Mesenchymal stem cell (in vitro differentiated cells and primary cell): ENCODE results near the gene DTNB.
A peak's percentile ranks its signal among the peaks of the same experiment; 100 is the strongest.

Experiments used
- DNase-seq: peaks from one replicate; pipeline ENCODE4 v3.0.0-alpha.2; 2013
- H2AFZ ChIP-seq: one replicate; pipeline ENCODE4 v1.6.1; 2013; ENCODE audit warnings: low read depth, mild to moderate bottlenecking, control low read depth, inconsistent platforms, low read length, moderate library complexity
- H2AK5ac ChIP-seq: 2 replicates; pipeline ENCODE4 v1.6.1; 2013; ENCODE audit warnings: low read length, moderate library complexity, mild to moderate bottlenecking, inconsistent platforms; ENCODE audit not compliant: severe bottlenecking
- H2BK120ac ChIP-seq: one replicate; pipeline ENCODE4 v1.6.1; 2013; ENCODE audit warnings: low read depth, mild to moderate bottlenecking, inconsistent platforms, low read length, moderate library complexity
- H2BK12ac ChIP-seq, 2 experiments: one replicate each; pipeline ENCODE4 v1.6.1; 2013; ENCODE audit warnings: inconsistent platforms in 2 of 2, low read length in 2 of 2, mild to moderate bottlenecking in 2 of 2, moderate library complexity in 2 of 2, control low read depth in 1 of 2
- H2BK15ac ChIP-seq: one replicate; pipeline ENCODE4 v1.6.1; 2013; ENCODE audit warnings: mild to moderate bottlenecking, low read depth, inconsistent platforms; ENCODE audit not compliant: poor library complexity, severe bottlenecking
- H2BK5ac ChIP-seq: 2 replicates; pipeline ENCODE4 v1.6.1; 2013; ENCODE audit warnings: low read depth, mild to moderate bottlenecking, low read length, control low read depth, inconsistent platforms; ENCODE audit not compliant: poor library complexity, severe bottlenecking
- H3K14ac ChIP-seq, 2 experiments: one replicate each; pipeline ENCODE4 v1.6.1; 2013; ENCODE audit warnings: inconsistent platforms in 2 of 2, low read length in 2 of 2, control low read depth in 1 of 2, mild to moderate bottlenecking in 1 of 2, moderate library complexity in 1 of 2
- H3K18ac ChIP-seq, 2 experiments: one replicate each; pipeline ENCODE4 v1.6.1; 2013; ENCODE audit warnings: inconsistent platforms in 2 of 2, low read length in 2 of 2, control low read depth in 1 of 2, low read depth in 1 of 2, mild to moderate bottlenecking in 1 of 2
- H3K23ac ChIP-seq, 2 experiments: one replicate each; pipeline ENCODE4 v1.6.1; 2013; ENCODE audit warnings: inconsistent platforms in 2 of 2, low read length in 2 of 2, mild to moderate bottlenecking in 2 of 2, moderate library complexity in 2 of 2, control low read depth in 1 of 2
- H3K27ac ChIP-seq: 2 replicates; pipeline ENCODE4 v1.5.1; 2013; ENCODE audit warnings: mild to moderate bottlenecking, moderate library complexity, low read length, control low read depth, inconsistent platforms; ENCODE audit not compliant: poor library complexity, severe bottlenecking
- H3K27me3 ChIP-seq, 2 experiments: 2 replicates each; pipeline versions ENCODE4 v1.6.1 to v1.7.0; 2013; ENCODE audit warnings: low read length in 2 of 2, mild to moderate bottlenecking in 2 of 2, moderate library complexity in 2 of 2, control low read depth in 1 of 2, inconsistent platforms in 1 of 2; ENCODE audit not compliant: control insufficient read depth in 1 of 2, insufficient read depth in 1 of 2
- H3K36me3 ChIP-seq, 2 experiments: 2 replicates each; pipeline versions ENCODE4 v1.6.1 to v1.7.0; 2013; ENCODE audit warnings: low read length in 2 of 2, control low read depth in 1 of 2, inconsistent platforms in 1 of 2, low read depth in 1 of 2, mild to moderate bottlenecking in 1 of 2; ENCODE audit not compliant: insufficient read depth in 2 of 2, control insufficient read depth in 1 of 2
- H3K4ac ChIP-seq, 2 experiments: one replicate each; pipeline ENCODE4 v1.6.1; 2013; ENCODE audit warnings: inconsistent platforms in 2 of 2, low read length in 2 of 2, mild to moderate bottlenecking in 2 of 2, moderate library complexity in 2 of 2, control low read depth in 1 of 2, low read depth in 1 of 2
- H3K4me1 ChIP-seq: 2 replicates; pipeline ENCODE4 v1.6.1; 2013; ENCODE audit warnings: low read depth, low read length, control low read depth; ENCODE audit not compliant: control insufficient read depth, insufficient read depth
- H3K4me2 ChIP-seq: 2 replicates; pipeline ENCODE4 v1.6.1; 2013; ENCODE audit warnings: low read length, mild to moderate bottlenecking, inconsistent platforms; ENCODE audit not compliant: poor library complexity, severe bottlenecking
- H3K4me3 ChIP-seq, 2 experiments: 2 replicates each; pipeline versions ENCODE4 v1.5.1 to v1.7.0; 2013; ENCODE audit warnings: low read length in 2 of 2, mild to moderate bottlenecking in 2 of 2, control low read depth in 1 of 2, low read depth in 1 of 2; ENCODE audit not compliant: insufficient read depth in 1 of 2
- H3K79me1 ChIP-seq: replicated peaks from 2 replicates; pipeline ENCODE4 v1.6.1; 2013; ENCODE audit warnings: mild to moderate bottlenecking, control low read depth, low read length, inconsistent platforms; ENCODE audit not compliant: poor library complexity, severe bottlenecking
- H3K9ac ChIP-seq: 2 replicates; pipeline ENCODE4 v1.7.0; 2013; ENCODE audit warnings: mild to moderate bottlenecking, low read length, moderate library complexity
- H3K9me3 ChIP-seq: 2 replicates; pipeline ENCODE4 v1.7.0; 2013; ENCODE audit warnings: mild to moderate bottlenecking, low read length; ENCODE audit not compliant: control insufficient read depth
- H4K8ac ChIP-seq: one replicate; pipeline ENCODE4 v1.6.1; 2013; ENCODE audit warnings: inconsistent platforms, mild to moderate bottlenecking, low read length, moderate library complexity
- H4K91ac ChIP-seq: one replicate; pipeline ENCODE4 v1.6.1; 2013; ENCODE audit warnings: mild to moderate bottlenecking, low read length, inconsistent platforms
- WGBS: methylation state at CpG from one replicate; pipeline ENCODE4 v1.1.7; 2013; ENCODE audit warnings: mixed read lengths; 5-methylcytosine and 5-hydroxymethylcytosine counted together

Gene DTNB

GRCh38 chr2:25341753-25342371, 331.5 kb downstream of the DTNB start, which contains the start of gene DNMT3A:
Gene DNMT3A (minus strand): TSS chr2:25341925. CDS start chr2:25313984, 27,941 bp downstream.
- H2BK15ac ChIP-seq: no peak within 1 kb of the TSS
- H3K4me1 ChIP-seq: peaks cover 24% of the 10 kb centered on the region
- no peaks in the 10 kb centered on the region for H3K27me3 ChIP-seq
- H3K79me1 ChIP-seq: peaks cover 16% of the 10 kb centered on the region
- H2AFZ ChIP-seq: peak within 1 kb of the TSS; percentile 70
- peak within 1 kb of the TSS; percentile 68 for H2BK120ac ChIP-seq
- H3K4me3 ChIP-seq: peak within 1 kb of the TSS; percentile 71 to 73
- peak within 1 kb of the TSS in 1 of 2 experiments; percentile 76 for H3K18ac ChIP-seq
- H4K8ac ChIP-seq: no peak within 1 kb of the TSS
- peaks cover 0 to 15% of the 10 kb centered on the region in 2 experiments for H3K36me3 ChIP-seq
- H3K27ac ChIP-seq: no peak within 1 kb of the TSS
- H2AK5ac ChIP-seq: no peak within 1 kb of the TSS
- 0% methylated on average over 4 of the region's 100 CpGs for WGBS
- peak within 1 kb of the TSS in 1 of 2 experiments; percentile 68 for H3K14ac ChIP-seq
- peak within 1 kb of the TSS in 1 of 2 experiments; percentile 91 for H2BK12ac ChIP-seq
- H4K91ac ChIP-seq: no peak within 1 kb of the TSS
- H3K4me2 ChIP-seq: peak within 1 kb of the TSS; percentile 96
- H3K9ac ChIP-seq: peak within 1 kb of the TSS; percentile 51
- H3K23ac ChIP-seq: peak within 1 kb of the TSS in 1 of 2 experiments; percentile 31
- no peaks in the 10 kb centered on the region for H3K9me3 ChIP-seq
- peak within 1 kb of the TSS in 1 of 2 experiments; percentile 18 for H3K4ac ChIP-seq
- peak; percentile 63 for DNase-seq
- H2BK5ac ChIP-seq: no peak within 1 kb of the TSS

- no peak overlapping the region for H4K91ac ChIP-seq
- no peak overlapping the region for H2AFZ ChIP-seq
- peak overlapping the region in 1 of 2 experiments; percentile 38 for H3K18ac ChIP-seq
- peak overlapping the region; percentile 85 for H3K4me2 ChIP-seq
- no peak overlapping the region for H3K14ac ChIP-seq
- H3K9ac ChIP-seq: no peak overlapping the region
- peak overlapping the region in 1 of 2 experiments; percentile 31 for H3K23ac ChIP-seq
- 3% methylated on average over 20 of the region's 104 CpGs for WGBS
- no peak for DNase-seq
- H3K36me3 ChIP-seq: peaks cover 0 to 15% of the 10 kb centered on the region in 2 experiments
- no peak overlapping the region for H2BK12ac ChIP-seq
- H2BK15ac ChIP-seq: no peak overlapping the region
- no peak overlapping the region for H2BK5ac ChIP-seq
- peaks cover 26% of the 10 kb centered on the region for H3K4me1 ChIP-seq
- no peak overlapping the region for H2AK5ac ChIP-seq
- H3K4me3 ChIP-seq: peak overlapping the region in 1 of 2 experiments; percentile 71
- peaks cover 22% of the 10 kb centered on the region for H3K79me1 ChIP-seq
- no peaks in the 10 kb centered on the region for H3K9me3 ChIP-seq
- peak overlapping the region; percentile 55 for H2BK120ac ChIP-seq
- H3K27me3 ChIP-seq: no peaks in the 10 kb centered on the region
- H3K27ac ChIP-seq: no peak overlapping the region
- H3K4ac ChIP-seq: no peak overlapping the region
- H4K8ac ChIP-seq: no peak overlapping the region
Measured at GRCh38 chr2:25341011-25341727, 332.2 kb downstream of the DTNB start.

GRCh38 chr2:25340181-25340921, 333.0 kb downstream of the DTNB start:
- H3K9me3 ChIP-seq: no peaks in the 10 kb centered on the region
- H3K27me3 ChIP-seq: no peaks in the 10 kb centered on the region
- peak overlapping the region; percentile 23 for H4K91ac ChIP-seq
- H2AFZ ChIP-seq: no peak overlapping the region
- peak overlapping the region in 1 of 2 experiments; percentile 93 for H3K14ac ChIP-seq
- peaks cover 0 to 15% of the 10 kb centered on the region in 2 experiments for H3K36me3 ChIP-seq
- no peak for DNase-seq
- peak overlapping the region in 1 of 2 experiments; percentile 95 for H3K4ac ChIP-seq
- peak overlapping the region; percentile 71 to 75 for H3K4me3 ChIP-seq
- peak overlapping the region in 1 of 2 experiments; percentile 93 for H2BK12ac ChIP-seq
- peak overlapping the region; percentile 37 for H2BK120ac ChIP-seq
- no peak overlapping the region for H3K27ac ChIP-seq
- H3K23ac ChIP-seq: peak overlapping the region in 1 of 2 experiments; percentile 90
- no peak overlapping the region for H2AK5ac ChIP-seq
- H3K4me1 ChIP-seq: peaks cover 26% of the 10 kb centered on the region
- 31% methylated on average over 13 of the region's 73 CpGs for WGBS
- peak overlapping the region; percentile 34 to 99 for H3K18ac ChIP-seq
- H3K4me2 ChIP-seq: peak overlapping the region; percentile 85
- H2BK5ac ChIP-seq: no peak overlapping the region
- peaks cover 28% of the 10 kb centered on the region for H3K79me1 ChIP-seq
- H2BK15ac ChIP-seq: no peak overlapping the region
- no peak overlapping the region for H4K8ac ChIP-seq
- peak overlapping the region; percentile 45 for H3K9ac ChIP-seq
